ENCODE data around the gene RPS17.
"Not testable (repeated sequence)": the region's sequence is repeated elsewhere in the genome, so short reads cannot be mapped to it uniquely, and the experiment has no call there.

Gene RPS17

DNA sequence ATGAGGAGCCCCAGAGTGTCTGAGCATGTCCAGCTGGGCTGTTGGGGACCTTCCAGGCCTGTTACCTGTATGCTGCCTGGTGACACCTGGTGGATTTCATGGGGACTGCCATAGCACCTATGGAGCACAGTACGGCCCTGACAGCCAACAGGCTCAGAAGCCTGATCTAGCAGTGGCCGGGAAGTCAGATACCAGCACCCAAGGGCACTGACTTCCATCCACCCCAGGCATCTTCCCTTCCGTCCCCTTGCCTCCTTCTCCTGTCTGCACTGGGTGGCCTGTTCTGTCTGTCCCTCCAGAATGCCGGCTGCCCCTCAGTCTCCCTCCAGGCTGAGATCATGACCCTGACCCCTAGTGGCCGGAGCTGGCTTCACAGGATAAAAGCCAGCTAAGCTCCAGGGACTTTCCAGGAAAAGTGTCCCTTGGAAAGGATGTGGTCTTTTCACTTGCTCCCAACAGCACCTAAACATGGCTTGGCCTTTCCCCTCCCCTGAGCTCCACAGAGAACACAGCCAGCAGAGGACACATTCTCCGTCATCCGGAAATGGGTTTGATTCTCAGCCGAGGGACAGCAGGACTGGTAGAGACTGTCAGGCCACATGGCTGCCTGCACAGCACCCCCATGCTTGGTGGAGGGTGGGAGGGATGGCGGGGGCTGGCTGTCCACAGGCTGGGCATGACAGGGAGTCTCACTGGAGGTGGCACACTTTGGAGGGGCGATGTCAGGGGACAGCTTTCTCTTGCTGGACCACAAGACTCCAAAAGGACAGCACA lies 9.5 kb downstream of the RPS17 start:
- no peak for DNase-seq (ENCODE audit: low read depth, low spot score)
- H3K27ac ChIP-seq: no peak overlapping the region

- DNase-seq (ENCODE audit: low read depth, low spot score): no peak
- H3K27ac ChIP-seq: no peak overlapping the region
Observed at GRCh38 chr15:82530006-82530405, 10.3 kb downstream of the RPS17 start.

DNA sequence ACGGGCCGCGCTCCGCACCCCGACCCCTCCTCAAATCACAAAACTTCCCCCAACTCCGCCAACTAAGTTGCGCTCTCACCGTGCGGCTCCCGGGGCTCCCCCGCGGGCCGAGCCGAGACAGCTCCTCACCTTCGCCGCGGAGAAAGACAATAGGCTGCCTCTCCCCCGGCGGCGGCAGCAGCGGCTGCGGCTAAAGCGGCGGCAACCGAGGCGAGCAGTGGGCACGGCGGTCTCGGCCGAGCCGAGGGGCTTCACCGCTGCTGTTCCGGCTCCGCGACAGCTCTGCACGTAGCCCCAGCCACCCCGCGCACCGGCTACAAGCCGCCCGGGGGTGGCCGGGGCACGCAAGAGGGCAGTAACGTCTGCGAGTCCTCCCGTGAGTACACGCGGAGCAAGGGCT lies 26.7 kb downstream of the RPS17 start:
- not testable (repeated sequence) for H3K27ac ChIP-seq; DNase-seq (ENCODE audit: low read depth, low spot score)

DNA sequence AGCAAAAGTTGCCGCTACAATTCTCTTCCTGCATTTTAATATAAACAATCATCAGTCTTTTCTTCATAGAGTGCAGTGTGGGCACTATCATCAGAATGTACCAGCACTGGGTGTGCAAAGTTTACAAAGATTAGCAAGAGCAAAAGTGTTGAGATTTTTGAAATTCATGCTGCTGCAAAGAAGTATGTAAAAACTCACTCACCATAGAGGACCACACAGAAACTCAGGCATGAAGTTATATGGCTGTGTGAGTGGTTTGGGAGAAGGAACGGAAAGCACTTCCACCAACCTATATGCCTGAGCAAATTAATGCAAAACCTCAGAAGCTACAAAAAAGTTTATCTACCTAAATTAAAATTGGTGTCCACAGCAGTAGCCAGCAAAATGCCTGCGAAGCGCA lies 32.6 kb downstream of the RPS17 start:
- H3K27ac ChIP-seq; DNase-seq (ENCODE audit: low read depth, low spot score): not testable (repeated sequence)

GRCh38 chr15:82507087-82507486 lies 33.2 kb downstream of the RPS17 start:
- DNase-seq (ENCODE audit: low read depth, low spot score); H3K27ac ChIP-seq: not testable (repeated sequence)

DNA sequence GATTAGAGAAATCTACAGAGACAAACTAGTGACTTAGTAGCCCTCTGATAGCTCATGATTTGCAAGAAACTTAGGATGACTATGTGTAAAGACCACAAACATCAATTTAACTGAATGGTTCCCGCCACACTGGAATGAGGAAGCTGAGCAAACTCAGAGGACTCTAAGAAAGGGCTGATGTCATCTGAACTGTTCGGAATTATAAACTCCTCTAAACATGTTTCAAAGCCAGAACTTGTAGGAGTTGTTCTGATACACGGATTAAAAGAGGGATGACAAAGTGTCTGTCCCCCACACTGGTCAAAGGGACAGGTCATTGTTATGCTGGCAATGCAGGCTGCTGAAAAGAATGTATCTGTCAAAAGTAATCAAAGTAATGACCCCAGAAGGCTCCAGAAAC lies 34.4 kb downstream of the RPS17 start:
- H3K27ac ChIP-seq; DNase-seq (ENCODE audit: low read depth, low spot score): not testable (repeated sequence)

GRCh38 chr15:82504074-82504473 lies 36.2 kb downstream of the RPS17 start:
- DNase-seq (ENCODE audit: low read depth, low spot score); H3K27ac ChIP-seq: not testable (repeated sequence)

DNA sequence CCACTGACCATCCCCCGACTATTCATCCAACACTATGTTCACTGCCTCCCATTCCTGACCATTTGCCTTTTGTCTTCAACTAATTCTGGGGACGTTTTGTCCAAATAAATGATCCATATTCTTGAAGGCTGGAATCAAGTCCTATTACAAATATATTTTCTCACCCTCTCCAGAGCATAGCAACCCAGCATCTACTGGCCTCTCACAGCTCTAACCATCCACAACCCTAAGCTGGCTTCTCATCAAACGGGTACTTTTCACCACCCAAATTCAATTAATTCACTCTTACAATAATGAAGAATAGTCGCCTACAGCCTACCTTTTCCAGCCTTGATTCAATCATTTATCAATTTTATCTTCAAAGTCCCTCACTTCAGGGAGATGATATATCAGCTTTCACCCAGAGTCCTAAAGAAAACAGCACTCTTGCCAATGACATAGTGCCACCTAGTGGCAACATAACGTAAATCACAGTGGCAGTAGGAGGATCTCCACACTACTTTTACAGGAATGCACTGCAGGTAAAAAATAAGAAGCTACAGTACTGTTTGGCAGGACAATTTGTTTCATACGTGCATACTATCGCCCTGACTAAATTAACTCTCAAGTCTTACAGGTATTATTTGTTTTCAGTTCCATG lies 37.4 kb downstream of the RPS17 start:
- DNase-seq (ENCODE audit: low read depth, low spot score); H3K27ac ChIP-seq: not testable (repeated sequence)

DNA sequence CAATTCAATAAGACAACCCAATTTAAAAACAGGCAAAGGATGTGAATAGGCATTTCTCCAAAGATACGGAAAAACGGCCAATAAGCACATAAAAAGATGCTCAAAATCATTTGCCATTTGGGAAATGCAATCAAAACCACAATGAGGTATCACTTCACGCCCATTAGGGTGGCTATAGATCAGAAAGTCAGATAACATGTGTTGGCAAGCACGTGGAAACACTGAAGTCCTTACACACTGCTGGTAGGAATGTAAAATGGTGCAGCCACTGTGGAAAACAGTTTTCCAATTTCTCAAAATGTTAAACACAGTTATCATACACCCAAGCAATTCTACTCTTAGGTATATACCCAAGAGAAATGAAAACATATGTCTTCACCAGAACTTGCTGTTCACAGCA lies 39.5 kb downstream of the RPS17 start:
- not testable (repeated sequence) for H3K27ac ChIP-seq
- peak; percentile 1 for DNase-seq (ENCODE audit: low read depth, low spot score)

DNA sequence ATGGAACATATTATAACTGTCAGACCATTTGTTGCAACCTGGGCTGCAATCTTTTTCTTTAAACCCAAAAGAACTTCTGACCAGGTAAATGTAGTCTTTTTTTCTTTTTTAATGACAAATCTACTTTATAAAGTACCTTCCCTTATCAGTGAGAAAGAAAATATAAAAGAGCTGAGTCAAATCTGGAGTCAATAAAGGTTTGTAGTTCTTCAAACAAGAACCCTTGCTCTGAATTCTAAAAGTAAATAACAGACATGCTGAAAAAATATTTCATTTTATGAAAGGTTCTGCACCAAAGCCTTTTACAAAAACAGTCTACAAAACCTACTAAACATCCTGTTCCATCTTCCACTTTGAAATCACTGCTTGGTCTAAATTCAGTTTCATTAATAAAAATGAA lies 42.3 kb downstream of the RPS17 start:
- H3K27ac ChIP-seq; DNase-seq (ENCODE audit: low read depth, low spot score): not testable (repeated sequence)

DNA sequence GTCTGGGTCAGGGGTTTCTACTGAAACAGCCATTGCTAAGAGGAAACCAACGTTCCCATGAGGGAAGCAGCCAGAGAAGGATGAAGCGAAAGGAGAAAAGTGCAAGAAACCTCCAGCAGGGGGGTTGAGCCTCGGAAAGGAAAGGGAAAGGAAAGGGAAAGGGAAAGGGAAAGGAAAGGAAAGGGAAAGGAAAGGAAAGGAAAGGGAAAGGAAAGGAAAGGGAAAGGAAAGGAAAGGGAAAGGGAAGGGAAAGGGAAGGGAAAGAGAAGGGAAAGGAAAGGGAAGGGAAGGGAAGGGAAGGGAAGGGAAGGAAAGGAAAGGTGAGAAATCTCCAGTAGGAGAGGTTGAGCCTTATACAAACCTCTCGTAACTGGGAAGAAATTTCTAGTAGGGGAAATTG lies 52.0 kb downstream of the RPS17 start:
- not testable (repeated sequence) for H3K27ac ChIP-seq; DNase-seq (ENCODE audit: low read depth, low spot score)

GRCh38 chr15:82487045-82487444 lies 53.2 kb downstream of the RPS17 start:
- not testable (repeated sequence) for H3K27ac ChIP-seq
- peak; percentile 14 for DNase-seq (ENCODE audit: low read depth, low spot score)

Data from epithelial cell of prostate (primary cell).